SK-MEL-5 (cell line): ENCODE data around the gene COMT. TPM values are rescaled to one million over a fixed set of nuclear protein-coding genes. Genes with fewer than 3 reads are reported as not detected.

Source experiments
- DNase-seq: peaks from one replicate; pipeline ENCODE4 v3.0.0-alpha.2; 2016; ENCODE audit warnings: low read depth, low spot score
- in situ Hi-C: cut with HindIII; loops from 2 replicates; pipeline ENCODE4 v1.10.0; 2016; ENCODE audit warnings: low sequenced_read_pairs, high pct_unique_total_duplicates, low pct_unique_long_range_greater_than_20kb
- total RNA-seq: library from RNA; depleted of rRNA; stranded (reverse); fragments of >200 nt; shearing (Covaris generic); gene quantifications from 2 replicates; pipeline ENCODE4 v1.2.3, GENCODE V29; 2014

The COMT gene
- total RNA-seq, 1 experiment from 2014 or later: 156 TPM

- DNase-seq: no peak
- in situ Hi-C loops: no loop called here
These were observed 19.6 kb downstream of the COMT start for GRCh38 chr22:19961201-19961580.

GRCh38 chr22:19961868-19962245 is 20.3 kb downstream of the COMT start:
- in situ Hi-C loops: no loop called here
- DNase-seq: no peak

GRCh38 chr22:19962246-19962908 is 20.8 kb downstream of the COMT start:
- DNase-seq: peak; percentile 92
- in situ Hi-C loops: no loop called here

- in situ Hi-C loops: no loop called here
- no peak for DNase-seq
These were observed 21.6 kb downstream of the COMT start for GRCh38 chr22:19962909-19963806.

GRCh38 chr22:19963863-19964642 is 22.5 kb downstream of the COMT start:
- in situ Hi-C loops: no loop called here
- no peak for DNase-seq

- in situ Hi-C loops: no loop called here
- no peak for DNase-seq
These were observed 23.3 kb downstream of the COMT start for GRCh38 chr22:19964701-19965386.

- DNase-seq: peak; percentile 41
- in situ Hi-C loops: no loop called here
These were observed 24.5 kb downstream of the COMT start for GRCh38 chr22:19965771-19966709.

GRCh38 chr22:19966908-19967750 is 25.6 kb downstream of the COMT start:
- DNase-seq: no peak
- in situ Hi-C loops: no loop called here

GRCh38 chr22:19967850-19968449 is 26.4 kb downstream of the COMT start:
- DNase-seq: no peak
- in situ Hi-C loops: no loop called here

- in situ Hi-C loops: no loop called here
- no peak for DNase-seq
These were observed 26.9 kb downstream of the COMT start for GRCh38 chr22:19968450-19968891.

GRCh38 chr22:19969141-19969928 is 27.8 kb downstream of the COMT start:
- DNase-seq: no peak
- in situ Hi-C loops: no loop called here

- in situ Hi-C loops: no loop called here
- no peak for DNase-seq
These were observed 28.5 kb downstream of the COMT start for GRCh38 chr22:19970031-19970478.

- in situ Hi-C loops: no loop called here
- peak; percentile 62 for DNase-seq
These were observed 29.1 kb downstream of the COMT start for GRCh38 chr22:19970479-19971275.
